Spinal cord (tissue), 10 donors: ENCODE data around the gene CMSS1. TPM values are rescaled to one million over a fixed set of nuclear protein-coding genes. Genes with fewer than 3 reads are reported as not detected.

Experiments
- DNase-seq, 6 donors: peaks; one replicate each; pipeline versions ENCODE4 v3.0.0 to v3.0.0-alpha.2; 2013 to 2015; ENCODE audit warnings: low spot score in 6 of 6, low read depth in 4 of 6
- H3K27ac ChIP-seq: one replicate; pipeline ENCODE4 v1.5.1; 2013; ENCODE audit warnings: low read depth, low read length, control low read depth
- H3K27me3 ChIP-seq: one replicate; pipeline ENCODE4 v1.6.1; 2013; ENCODE audit warnings: low read length; ENCODE audit not compliant: control insufficient read depth, insufficient read depth
- H3K36me3 ChIP-seq: one replicate; pipeline ENCODE4 v1.6.1; 2013; ENCODE audit warnings: low read length; ENCODE audit not compliant: control insufficient read depth, insufficient read depth
- H3K4me1 ChIP-seq: one replicate; pipeline ENCODE4 v1.6.1; 2013; ENCODE audit warnings: low read length; ENCODE audit not compliant: control insufficient read depth, insufficient read depth
- H3K4me3 ChIP-seq: one replicate; pipeline ENCODE4 v1.5.1; 2013; ENCODE audit warnings: low read depth, low read length, control low read depth
- H3K9me3 ChIP-seq: one replicate; pipeline ENCODE4 v1.6.1; 2013; ENCODE audit warnings: low read length; ENCODE audit not compliant: control insufficient read depth, insufficient read depth
- WGBS: methylation state at CpG from one replicate; pipeline ENCODE4 v1.1.5; 2013; ENCODE audit warnings: missing lambda C conversion rate; ENCODE audit not compliant: insufficient coverage; 5-methylcytosine and 5-hydroxymethylcytosine counted together
- polyA plus RNA-seq, 2 donors: library from polyadenylated mRNA; unstranded; fragments of 120-200 nt; gene quantifications; one replicate each; pipeline ENCODE4 v1.2.1, GENCODE V29; 2013; ENCODE audit not compliant: insufficient read length in 2 of 2
- total RNA-seq, 2 donors: library from RNA; depleted of rRNA in 1 of 2; stranded (reverse); fragments of 120-200 nt in 1 of 2; fragments of >200 nt in 1 of 2; gene quantifications; one replicate each; pipeline versions ENCODE4 v1.2.3 to v1.2.4, GENCODE V29; 2013 to 2014
- donor health status: healthy.

CMSS1 gene
- total and polyA plus RNA-seq, 4 donors: 19.9 to 50.4 (median 36.3) TPM

DNA sequence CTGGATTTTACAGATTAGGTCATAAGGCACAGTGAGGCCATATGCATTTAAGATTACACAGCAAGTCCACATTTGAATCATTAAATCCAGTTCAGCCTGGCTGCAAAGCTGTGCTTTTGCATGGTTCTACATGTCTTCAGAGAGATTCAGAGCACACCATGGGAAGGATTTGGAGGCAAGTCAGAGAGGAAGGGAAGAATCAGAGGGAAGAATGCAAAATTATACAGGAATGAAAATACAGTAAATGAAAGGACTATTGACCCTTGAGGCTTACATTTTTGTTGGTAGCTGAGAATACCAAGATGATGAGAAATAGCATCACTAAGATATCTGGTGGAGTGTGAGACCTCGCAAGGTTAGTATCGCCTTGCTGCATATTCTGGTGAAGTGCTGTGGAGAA lies 282.8 kb downstream of the CMSS1 start:
- Histone ChIP-seq H3K27me3 (no peaks in the 10 kb centered on the region), H3K27ac (no peak overlapping the region), H3K36me3 (no peaks in the 10 kb centered on the region), H3K4me3 (no peak overlapping the region), H3K9me3 (no peaks in the 10 kb centered on the region), H3K4me1 (no peaks in the 10 kb centered on the region)
- 100% methylated on average over 2 of the region's 2 CpGs for WGBS
- DNase-seq: no peak

DNA sequence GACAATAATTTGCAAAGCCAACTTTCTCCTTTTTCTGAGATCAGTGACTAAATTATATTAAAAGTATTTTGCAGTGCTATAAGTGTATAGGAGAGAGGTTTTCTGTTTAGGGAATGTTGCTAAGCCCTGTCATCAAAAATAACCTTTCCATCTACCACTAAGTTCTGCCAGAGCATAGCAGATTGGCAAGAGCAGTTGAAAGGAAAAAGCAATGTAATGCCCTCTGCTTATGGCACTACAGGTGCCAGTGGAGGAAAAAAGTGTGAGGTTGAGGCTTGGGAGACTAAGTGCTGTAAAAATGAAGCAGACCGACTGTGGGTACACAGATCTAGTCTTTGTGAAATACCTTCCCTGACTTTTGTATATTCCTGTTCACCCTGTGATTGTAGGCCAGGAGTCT lies 285.1 kb downstream of the CMSS1 start:
- WGBS: 100% methylated on average over 1 of the region's 1 CpG
- no peak overlapping the region for H3K27ac ChIP-seq
- no peaks in the 10 kb centered on the region for H3K9me3 ChIP-seq
- H3K4me3 ChIP-seq: no peak overlapping the region
- no peaks in the 10 kb centered on the region for H3K36me3 ChIP-seq
- DNase-seq: no peak
- no peaks in the 10 kb centered on the region for H3K27me3 ChIP-seq
- no peaks in the 10 kb centered on the region for H3K4me1 ChIP-seq

DNA sequence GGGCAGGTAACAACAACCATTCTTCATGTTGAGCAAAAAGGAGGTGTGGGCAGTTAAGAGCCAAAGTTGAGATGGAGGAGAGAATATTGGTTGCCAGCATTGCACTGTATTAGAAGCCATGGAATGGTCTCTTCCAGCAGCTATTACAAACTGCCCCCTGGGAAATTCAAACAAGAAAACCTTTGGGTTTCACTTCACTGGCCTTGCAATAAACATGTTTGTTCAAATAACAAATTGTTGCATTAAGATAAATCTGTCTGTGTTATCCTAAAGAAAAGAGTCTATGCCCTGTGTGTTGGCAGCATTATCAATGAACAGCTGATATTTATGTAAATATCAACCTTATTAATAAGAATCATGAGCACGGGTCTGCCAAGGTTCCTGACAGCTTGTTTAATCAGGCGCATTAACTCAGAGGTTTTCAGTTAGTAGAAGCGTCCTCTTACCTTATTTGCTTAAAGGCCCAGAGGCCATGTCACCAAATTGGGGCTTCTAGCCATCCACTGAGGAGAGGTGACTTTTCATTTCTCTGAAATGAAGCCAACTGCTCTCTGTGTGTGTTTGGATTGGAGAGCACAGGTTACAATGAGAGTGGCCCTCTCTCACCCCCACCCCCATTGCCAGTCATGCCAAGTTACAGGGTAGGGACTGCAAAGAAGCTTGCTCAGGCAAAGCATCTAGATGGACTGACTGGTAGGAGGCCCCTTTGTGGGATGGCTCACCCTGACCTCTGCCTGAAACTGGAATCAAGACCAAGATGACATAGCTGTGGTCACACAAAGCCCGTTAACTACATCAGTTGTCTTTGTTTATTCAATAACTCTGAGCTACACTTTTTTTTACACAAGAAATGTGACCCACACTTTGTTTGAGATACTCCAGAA lies 286.1 kb downstream of the CMSS1 start:
- no peak overlapping the region for H3K27ac ChIP-seq
- WGBS: 100% methylated on average over 1 of the region's 4 CpGs
- H3K4me3 ChIP-seq: no peak overlapping the region
- H3K36me3 ChIP-seq: no peaks in the 10 kb centered on the region
- no peaks in the 10 kb centered on the region for H3K27me3 ChIP-seq
- DNase-seq: no peak
- no peaks in the 10 kb centered on the region for H3K9me3 ChIP-seq
- H3K4me1 ChIP-seq: no peaks in the 10 kb centered on the region

DNA sequence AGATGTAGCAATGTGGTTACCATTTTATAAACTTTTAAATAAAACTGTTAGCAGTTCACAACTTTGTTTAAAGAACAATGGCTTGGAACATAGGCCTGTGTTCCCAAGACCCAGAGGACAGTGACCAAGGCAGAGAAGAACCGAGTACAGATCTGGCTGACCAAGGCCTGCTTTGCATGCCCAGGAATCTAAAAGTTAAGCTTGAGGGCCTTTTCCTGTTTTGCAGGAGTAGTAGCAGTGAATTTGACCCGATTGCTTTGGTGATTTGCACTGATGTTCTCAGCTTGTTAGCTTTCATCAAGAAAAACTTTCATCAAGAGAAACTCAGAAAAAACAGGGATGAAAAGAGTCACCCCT lies 286.8 kb downstream of the CMSS1 start:
- Histone ChIP-seq H3K27ac (no peak overlapping the region), H3K36me3 (no peaks in the 10 kb centered on the region), H3K27me3 (no peaks in the 10 kb centered on the region), H3K4me3 (no peak overlapping the region), H3K4me1 (no peaks in the 10 kb centered on the region), H3K9me3 (no peaks in the 10 kb centered on the region)
- DNase-seq: no peak
- 90% methylated on average over 2 of the region's 2 CpGs for WGBS

DNA sequence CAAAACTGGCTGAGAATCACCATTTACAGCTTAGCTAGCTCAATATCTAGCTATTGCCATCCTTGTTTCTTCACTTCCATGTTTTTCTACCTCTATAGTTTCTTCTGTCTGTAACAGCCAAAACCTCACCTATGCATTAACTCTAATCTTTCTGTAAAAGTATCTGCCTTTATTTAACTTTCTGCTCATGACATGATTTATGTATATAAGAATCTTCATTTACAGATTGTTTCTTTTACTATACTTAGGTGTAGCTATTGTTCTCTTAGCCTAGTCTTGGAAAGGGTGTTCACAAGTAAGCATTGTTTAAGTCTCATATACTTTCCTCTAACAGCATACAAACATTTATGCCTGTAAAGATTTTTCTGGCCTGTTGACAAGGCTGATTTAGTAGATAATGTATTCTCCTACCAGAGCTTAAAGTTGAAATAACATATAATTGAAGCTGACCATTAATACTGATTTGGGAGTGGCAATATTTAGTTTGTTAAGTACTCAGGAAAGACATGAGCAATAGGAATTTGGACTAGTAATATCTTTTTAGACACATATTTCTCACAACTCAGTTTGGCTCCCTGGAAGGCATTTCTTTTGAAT lies 287.3 kb downstream of the CMSS1 start:
- no peaks in the 10 kb centered on the region for H3K36me3 ChIP-seq
- no peaks in the 10 kb centered on the region for H3K9me3 ChIP-seq
- no peak for DNase-seq
- H3K4me3 ChIP-seq: no peak overlapping the region
- no peaks in the 10 kb centered on the region for H3K4me1 ChIP-seq
- no peak overlapping the region for H3K27ac ChIP-seq
- no peaks in the 10 kb centered on the region for H3K27me3 ChIP-seq

DNA sequence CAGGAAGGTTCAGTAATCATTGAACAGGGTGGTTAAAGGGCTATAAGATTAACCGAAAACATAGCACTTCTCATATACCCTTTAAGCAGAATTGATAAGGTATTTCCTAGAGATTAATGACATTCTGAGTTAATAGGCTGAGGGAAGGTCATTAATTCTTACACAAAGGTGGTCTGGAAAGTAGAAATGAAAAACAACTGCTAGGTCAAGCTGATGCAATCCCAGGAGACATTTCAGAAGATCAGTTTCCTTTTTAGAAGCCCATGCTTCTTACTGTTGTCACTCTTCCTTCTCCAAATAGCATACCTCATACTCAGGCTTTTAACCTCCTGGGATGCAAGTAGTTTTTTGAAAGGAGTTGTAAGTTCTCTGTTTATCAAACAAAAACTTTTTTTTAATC lies 287.8 kb downstream of the CMSS1 start:
- Histone ChIP-seq H3K4me3 (no peak overlapping the region), H3K27ac (no peak overlapping the region), H3K4me1 (no peaks in the 10 kb centered on the region), H3K9me3 (no peaks in the 10 kb centered on the region), H3K27me3 (no peaks in the 10 kb centered on the region), H3K36me3 (no peaks in the 10 kb centered on the region)
- DNase-seq: no peak
- whole genome bisulfite sequencing: no CpG with 5 or more reads among the region's 1 CpG

DNA sequence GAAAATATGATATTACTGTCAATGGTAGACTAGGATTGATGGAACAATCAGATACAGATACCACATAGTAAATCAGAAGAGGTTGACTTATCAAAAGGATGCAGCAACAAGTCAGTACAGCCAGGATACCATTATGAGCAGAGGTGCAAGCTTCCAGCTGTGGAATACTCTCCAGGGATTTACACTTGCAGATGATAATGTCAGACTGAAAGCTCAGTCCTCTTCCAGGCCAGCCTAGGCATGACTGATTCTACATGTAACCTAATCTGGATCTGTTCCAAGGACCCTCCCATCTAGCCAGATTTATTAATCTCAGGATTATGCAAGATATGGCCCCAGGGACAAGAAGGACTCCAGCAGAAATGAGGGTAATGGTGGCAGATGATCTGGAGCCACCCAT lies 288.4 kb downstream of the CMSS1 start:
- H3K4me3 ChIP-seq: no peak overlapping the region
- no peak for DNase-seq
- no peak overlapping the region for H3K27ac ChIP-seq
- H3K4me1 ChIP-seq: no peaks in the 10 kb centered on the region
- no peaks in the 10 kb centered on the region for H3K27me3 ChIP-seq
- no peaks in the 10 kb centered on the region for H3K9me3 ChIP-seq
- H3K36me3 ChIP-seq: no peaks in the 10 kb centered on the region

DNA sequence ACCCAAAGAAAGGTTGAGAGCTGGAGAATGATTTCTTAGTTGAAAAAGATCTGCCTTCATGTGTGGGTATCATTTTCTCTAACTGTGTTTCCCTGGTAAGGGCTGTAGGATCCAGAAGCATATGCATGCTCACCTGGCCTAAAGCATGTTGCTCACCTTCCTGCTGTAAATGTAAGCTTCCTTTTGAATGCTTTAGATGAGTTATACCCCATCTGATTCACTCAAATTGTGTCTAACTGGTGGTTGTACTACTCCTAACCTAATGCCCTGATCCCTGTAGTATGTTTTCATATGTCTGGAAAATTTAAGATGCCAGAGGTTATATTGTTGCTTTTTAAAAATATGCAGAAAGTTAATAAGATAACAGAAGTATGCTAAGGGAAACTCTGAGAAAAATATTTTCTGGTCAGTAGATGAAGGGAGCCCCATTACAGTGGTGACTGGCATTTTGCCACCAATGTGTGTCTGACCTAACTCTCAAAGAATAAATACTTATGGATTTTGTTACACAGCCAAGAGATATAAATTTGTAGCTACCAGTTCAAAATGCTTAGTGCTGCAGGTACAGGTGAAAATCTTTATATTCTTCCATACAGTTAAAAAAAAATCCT lies 289.0 kb downstream of the CMSS1 start:
- no peaks in the 10 kb centered on the region for H3K9me3 ChIP-seq
- no peak overlapping the region for H3K27ac ChIP-seq
- no peak for DNase-seq
- no peak overlapping the region for H3K4me3 ChIP-seq
- no peaks in the 10 kb centered on the region for H3K36me3 ChIP-seq
- H3K4me1 ChIP-seq: no peaks in the 10 kb centered on the region
- H3K27me3 ChIP-seq: no peaks in the 10 kb centered on the region

DNA sequence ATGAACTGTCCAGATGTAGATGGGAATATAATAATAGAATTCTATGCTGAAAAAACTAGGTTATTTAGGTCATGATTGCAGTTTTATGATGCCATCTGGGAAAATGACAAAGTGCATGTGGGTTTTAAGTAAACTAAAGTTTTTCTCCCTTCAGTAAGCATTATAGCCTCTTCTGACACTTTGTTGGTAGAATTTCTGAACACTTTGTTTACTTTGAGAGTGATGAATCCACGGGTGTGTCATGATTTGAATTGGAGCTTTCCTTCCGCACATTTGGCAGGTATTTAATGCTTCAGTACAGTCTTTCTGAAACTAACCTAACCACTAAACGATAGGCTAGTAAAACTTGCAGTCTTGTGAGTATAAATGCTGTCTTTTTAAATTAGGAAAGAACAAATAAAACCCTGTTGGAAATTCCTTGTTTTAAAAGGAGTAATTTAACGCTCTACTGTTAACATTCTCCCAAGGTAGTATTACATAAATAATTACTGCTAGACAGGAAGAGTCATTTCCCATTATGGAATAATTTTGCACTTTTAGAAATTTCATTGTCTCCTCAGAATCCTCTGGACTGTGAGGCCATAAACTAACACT lies 289.7 kb downstream of the CMSS1 start:
- Histone ChIP-seq H3K9me3 (no peaks in the 10 kb centered on the region), H3K4me1 (no peaks in the 10 kb centered on the region), H3K27me3 (no peaks in the 10 kb centered on the region), H3K4me3 (no peak overlapping the region), H3K27ac (no peak overlapping the region), H3K36me3 (no peaks in the 10 kb centered on the region)
- no CpG with 5 or more reads among the region's 4 CpGs for WGBS
- DNase-seq: peak in 1 of 6 donors; percentile 62
